Colonic mucosa (tissue), 4 donors: ENCODE results near the gene TOP2B. TPM values are rescaled to one million over a fixed set of nuclear protein-coding genes. Genes with fewer than 3 reads are reported as not detected.

ENCODE experiments used
- DNase-seq: peaks from one replicate; pipeline ENCODE4 v3.0.0-alpha.2; 2020
- H3K27ac ChIP-seq: fragments of 200-600 bp; one replicate; pipeline ENCODE4 v1.8.0; 2021
- H3K27me3 ChIP-seq: fragments of 200-600 bp; one replicate; pipeline ENCODE4 v1.8.0; 2021
- H3K36me3 ChIP-seq: fragments of 200-600 bp; one replicate; pipeline ENCODE4 v1.8.0; 2021
- H3K4me1 ChIP-seq: fragments of 200-600 bp; one replicate; pipeline ENCODE4 v1.8.0; 2021; ENCODE audit warnings: mild to moderate bottlenecking
- H3K4me3 ChIP-seq: fragments of 200-600 bp; one replicate; pipeline ENCODE4 v1.8.0; 2021
- H3K9ac ChIP-seq, 2 donors: one replicate each; pipeline ENCODE4 v1.7.0; 2013; ENCODE audit warnings: control low read depth in 2 of 2, low read depth in 2 of 2, low read length in 2 of 2
- H3K9me3 ChIP-seq: fragments of 200-600 bp; one replicate; pipeline ENCODE4 v1.8.0; 2021
- CTCF ChIP-seq: fragments of 200-600 bp; IDR thresholded peaks from one replicate; pipeline ENCODE4 v1.8.0; 2022; ENCODE audit warnings: antibody characterized with exemption, mild to moderate bottlenecking
- intact Hi-C: fragments of 100-400 bp; cut with DNase I; formaldehyde crosslinking; loops from one replicate; pipeline ENCODE4 v1.14.1; 2022
- total RNA-seq, 2 donors: library from RNA; stranded (reverse); fragmentation: NEBNext Ultra II Directional in 1 of 2; extraction: Animal tissue kit (Norgen Biotek cat#: 25700) in 1 of 2; gene quantifications; one replicate each; pipeline ENCODE4 v1.2.1, GENCODE V29; 2021
- donor health status: healthy.
- donor health status: DM: no; HTN: no; CAD: no.
- donor health status: DM: no; HTN: no; CAD: no.

TOP2B gene
- total RNA-seq, 2 donors from 2014 or later = 105 TPM

- no peaks in the 10 kb centered on the region for H3K4me1 ChIP-seq
- no peak overlapping the region for H3K9ac ChIP-seq
- intact Hi-C loops = no loop called here
- no peaks in the 10 kb centered on the region for H3K36me3 ChIP-seq
- DNase-seq = no peak
- H3K4me3 ChIP-seq = no peak overlapping the region
- H3K27ac ChIP-seq = no peak overlapping the region
- H3K27me3 ChIP-seq = no peaks in the 10 kb centered on the region
- no peaks in the 10 kb centered on the region for H3K9me3 ChIP-seq
- TF ChIP-seq CTCF = no peak
These were observed 9.0 kb downstream of the TOP2B start for GRCh38 chr3:25655659-25656058.

GRCh38 chr3:25654576-25654975 is 10.1 kb downstream of the TOP2B start:
- no peak overlapping the region for H3K4me3 ChIP-seq
- no peaks in the 10 kb centered on the region for H3K9me3 ChIP-seq
- no peak overlapping the region for H3K9ac ChIP-seq
- intact Hi-C loops = no loop called here
- no peaks in the 10 kb centered on the region for H3K27me3 ChIP-seq
- H3K27ac ChIP-seq = no peak overlapping the region
- H3K4me1 ChIP-seq = no peaks in the 10 kb centered on the region
- TF ChIP-seq CTCF = no peak
- no peak for DNase-seq
- no peaks in the 10 kb centered on the region for H3K36me3 ChIP-seq

GRCh38 chr3:25653322-25653721 is 11.4 kb downstream of the TOP2B start:
- Histone ChIP-seq H3K27ac (no peak overlapping the region), H3K4me1 (no peaks in the 10 kb centered on the region), H3K36me3 (no peaks in the 10 kb centered on the region), H3K9ac (no peak overlapping the region), H3K4me3 (no peak overlapping the region), H3K27me3 (no peaks in the 10 kb centered on the region), H3K9me3 (no peaks in the 10 kb centered on the region)
- no peak for TF ChIP-seq CTCF
- intact Hi-C loops = no loop called here
- no peak for DNase-seq

DNA sequence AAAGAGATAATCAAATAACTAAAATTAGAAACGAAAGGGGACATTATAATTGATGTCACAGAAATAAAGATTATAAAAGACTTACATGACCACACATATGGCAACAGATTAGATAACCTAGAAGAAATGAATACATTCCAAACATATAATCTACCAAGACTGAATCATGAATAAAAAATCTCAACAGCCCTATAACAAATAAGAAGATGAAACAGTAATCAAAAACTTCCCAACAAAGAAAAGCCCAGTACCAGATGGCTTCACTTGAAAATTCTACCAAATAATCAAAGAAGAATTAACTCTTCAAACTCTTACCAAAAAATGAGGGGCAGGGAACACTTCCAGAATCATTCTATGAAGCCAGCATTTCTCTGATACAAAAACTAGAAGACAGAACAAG is 11.8 kb downstream of the TOP2B start:
- Histone ChIP-seq H3K27ac (no peak overlapping the region), H3K4me3 (no peak overlapping the region), H3K9ac (no peak overlapping the region), H3K36me3 (no peaks in the 10 kb centered on the region), H3K27me3 (no peaks in the 10 kb centered on the region), H3K9me3 (no peaks in the 10 kb centered on the region), H3K4me1 (no peaks in the 10 kb centered on the region)
- intact Hi-C loops = no loop called here
- TF ChIP-seq CTCF = no peak
- DNase-seq = no peak

DNA sequence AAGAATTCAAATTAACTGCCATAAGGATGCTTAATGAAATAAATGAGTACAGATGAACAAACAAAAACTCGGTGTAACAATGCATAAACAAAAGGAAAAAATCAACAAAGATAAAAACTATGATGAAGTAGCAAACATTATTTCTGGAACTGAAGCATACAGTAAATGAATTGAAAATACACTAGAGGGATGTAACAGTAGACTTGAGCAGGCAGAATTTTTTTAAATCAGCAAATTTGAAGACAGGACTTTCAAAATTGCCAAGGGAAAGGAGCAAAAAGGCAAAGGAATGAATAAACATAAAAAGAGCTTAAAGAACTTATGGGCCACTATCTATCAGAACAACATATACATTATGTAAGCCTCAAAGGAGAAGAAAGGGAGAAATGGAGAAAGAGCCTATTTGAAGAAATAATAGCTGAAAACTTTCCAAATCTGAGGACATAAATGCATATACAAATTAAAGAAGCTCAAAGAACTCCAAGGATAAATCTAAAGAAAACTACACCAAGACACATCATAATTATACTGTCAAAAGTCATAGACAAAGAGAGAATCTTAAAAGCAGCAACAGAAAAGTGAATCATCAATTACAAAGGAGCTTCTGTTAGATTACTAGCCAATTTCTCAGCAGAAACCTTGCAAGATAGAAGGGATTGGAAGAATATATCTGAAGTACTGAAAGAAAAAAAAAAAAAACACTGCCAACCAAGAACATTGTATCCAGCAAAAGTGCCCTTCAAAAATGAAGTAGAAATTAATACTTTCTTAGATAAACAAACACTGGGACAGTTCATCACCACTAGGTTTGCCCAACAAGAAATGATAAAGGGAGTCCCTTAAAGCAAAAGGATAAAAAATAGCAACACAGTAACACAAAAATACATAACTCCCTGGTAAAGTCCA is 15.5 kb downstream of the TOP2B start:
- no peak for DNase-seq
- H3K9me3 ChIP-seq = no peaks in the 10 kb centered on the region
- no peaks in the 10 kb centered on the region for H3K36me3 ChIP-seq
- H3K27ac ChIP-seq = no peak overlapping the region
- intact Hi-C loops = loop anchor here (5.0 to 10.0 kb wide), 2 partner anchors 126 to 208 kb away; no protein-coding TSS in a partner anchor
- no peaks in the 10 kb centered on the region for H3K27me3 ChIP-seq
- H3K4me1 ChIP-seq = no peaks in the 10 kb centered on the region
- no peak for TF ChIP-seq CTCF
- no peak overlapping the region for H3K4me3 ChIP-seq
- no peak overlapping the region for H3K9ac ChIP-seq
